SIG-M5 (cell line): ENCODE measurements around the gene ADGRL3.
"Not testable (repeated sequence)": the region's sequence is repeated elsewhere in the genome, so short reads cannot be mapped to it uniquely, and the experiment has no call there.

Source experiments
- DNase-seq: peaks from one replicate; lab custom pipeline; 2025; lab: John Stamatoyannopoulos, UW

ADGRL3 gene

DNA sequence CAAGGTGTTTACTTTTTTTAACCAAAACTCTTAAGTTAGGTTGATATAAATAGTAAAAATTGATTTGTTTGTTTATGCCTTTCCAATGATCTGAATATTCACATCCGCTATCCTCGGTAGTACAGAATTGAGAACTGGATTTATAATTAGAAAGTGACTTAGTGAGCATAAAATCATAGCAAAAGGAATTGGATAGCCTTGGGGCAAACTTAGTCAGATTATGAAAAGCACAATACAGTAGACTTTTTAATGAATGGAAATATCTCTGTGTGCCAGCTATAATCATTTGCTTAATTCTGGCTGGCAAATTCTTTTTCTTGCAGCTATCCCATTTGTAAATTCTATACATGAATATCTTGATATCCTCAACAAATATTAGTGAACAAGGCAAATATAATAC, 713.5 kb downstream of the ADGRL3 start:
- DNase-seq = no peak

DNA sequence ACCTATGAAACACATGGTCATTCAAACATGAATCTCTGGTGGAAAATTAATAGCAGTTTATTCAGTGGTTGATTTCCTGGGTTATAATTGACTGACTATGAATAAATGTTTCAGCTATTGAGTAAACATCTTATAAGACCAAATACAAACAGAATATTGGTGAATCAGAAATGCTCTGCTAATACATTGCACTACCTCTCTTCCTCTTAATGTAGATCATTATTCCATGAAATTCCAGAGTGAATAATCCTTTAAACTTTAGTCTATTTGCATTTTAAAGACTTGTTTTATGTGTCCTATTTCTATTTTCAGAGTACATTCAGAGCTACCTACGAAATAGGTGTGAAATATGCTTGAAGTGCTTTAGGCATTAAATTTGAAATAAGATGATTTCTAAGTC, 715.4 kb downstream of the ADGRL3 start:
- DNase-seq = no peak

DNA sequence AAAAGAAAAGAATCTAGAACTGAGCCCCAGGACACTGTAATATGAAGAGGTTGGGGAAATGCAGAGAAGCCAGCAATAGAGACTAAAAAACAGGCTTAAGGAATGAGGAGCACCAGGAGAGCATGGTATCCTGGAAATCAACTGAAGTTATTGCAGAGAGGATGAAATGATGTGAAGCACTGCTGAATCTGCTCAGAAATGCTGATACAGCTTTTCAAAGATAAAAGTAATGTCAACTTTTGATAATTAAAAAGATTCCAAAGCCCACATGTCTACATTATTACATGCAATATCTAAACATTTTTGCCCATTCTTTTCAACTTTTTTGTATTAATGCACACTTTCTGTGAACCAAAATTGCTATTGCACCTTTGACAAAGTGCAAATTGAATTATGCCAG, 718.4 kb downstream of the ADGRL3 start:
- no peak for DNase-seq

DNA sequence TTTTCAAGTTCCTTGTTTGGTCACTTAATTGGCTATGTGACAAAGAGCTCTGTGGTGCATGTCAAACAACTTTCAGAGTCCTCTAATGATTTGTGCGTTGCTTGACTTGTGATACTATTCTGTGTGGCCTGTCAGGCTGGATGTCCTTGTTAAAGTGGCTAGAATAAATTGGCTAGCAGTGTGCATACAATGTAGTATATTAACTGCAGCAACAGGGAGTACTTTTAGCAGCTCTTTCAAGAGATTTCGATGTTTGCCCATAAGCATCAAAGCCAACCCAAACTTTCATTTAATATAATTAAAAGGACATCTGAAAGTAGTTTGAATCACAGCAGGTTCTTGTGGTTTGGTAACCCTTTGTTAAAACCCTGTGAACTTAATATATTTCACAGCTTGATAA, 718.9 kb downstream of the ADGRL3 start:
- DNase-seq = no peak

DNA sequence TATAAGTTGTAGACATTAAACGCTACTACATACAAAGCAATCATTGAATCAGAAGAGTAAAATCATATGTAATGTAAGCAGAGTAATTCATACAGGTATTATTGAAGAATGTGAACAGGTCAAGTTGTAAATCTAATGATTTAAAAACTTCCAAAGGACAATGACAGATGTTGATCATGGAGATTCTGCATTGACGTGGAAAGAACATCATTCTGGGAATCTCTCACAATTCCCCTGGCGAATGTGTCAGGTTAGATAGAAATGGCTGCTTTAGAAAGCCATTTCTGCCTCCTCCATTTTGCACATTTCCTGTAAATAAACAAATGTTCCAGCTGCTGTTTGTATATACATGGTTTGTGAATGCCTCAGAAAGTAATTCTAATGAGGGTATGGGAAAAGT, 719.4 kb downstream of the ADGRL3 start:
- DNase-seq = no peak

DNA sequence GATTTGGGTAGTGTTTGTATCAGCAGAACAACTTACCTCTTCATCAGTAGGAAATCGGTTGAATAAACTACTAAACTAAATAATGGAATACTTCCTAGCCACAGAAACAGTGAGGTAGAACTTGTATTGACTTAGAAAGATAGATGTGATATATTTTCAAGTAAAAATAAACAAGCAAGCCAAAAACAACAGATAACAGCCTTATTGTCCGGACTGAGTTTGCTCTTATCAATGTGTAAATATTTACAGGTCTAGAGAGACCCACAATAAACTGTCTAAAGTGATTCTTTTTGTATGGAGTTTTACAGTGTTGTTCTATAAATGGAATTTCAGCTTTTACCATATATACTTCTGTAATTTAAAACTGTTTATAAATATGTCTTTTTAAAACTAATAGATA, 721.8 kb downstream of the ADGRL3 start:
- DNase-seq = no peak

DNA sequence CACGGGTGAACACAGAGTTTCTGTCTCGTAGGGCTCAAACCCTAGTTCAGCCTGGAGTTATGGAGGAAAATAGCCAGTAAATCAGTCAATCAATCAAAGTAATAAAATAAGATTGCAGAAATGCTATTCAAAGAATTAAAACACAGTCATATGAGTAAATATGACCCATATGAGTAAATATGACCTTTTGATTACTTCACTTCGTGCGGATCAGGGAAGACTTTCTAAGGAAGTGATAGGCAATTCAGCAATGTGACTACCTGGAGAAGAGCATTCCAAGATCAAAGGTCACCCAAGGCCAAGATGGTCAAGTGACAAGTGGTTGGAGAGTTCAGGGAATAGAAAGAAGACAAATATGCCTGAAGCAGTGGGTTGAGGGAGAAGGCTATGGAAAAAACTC, 722.6 kb downstream of the ADGRL3 start:
- DNase-seq = no peak

DNA sequence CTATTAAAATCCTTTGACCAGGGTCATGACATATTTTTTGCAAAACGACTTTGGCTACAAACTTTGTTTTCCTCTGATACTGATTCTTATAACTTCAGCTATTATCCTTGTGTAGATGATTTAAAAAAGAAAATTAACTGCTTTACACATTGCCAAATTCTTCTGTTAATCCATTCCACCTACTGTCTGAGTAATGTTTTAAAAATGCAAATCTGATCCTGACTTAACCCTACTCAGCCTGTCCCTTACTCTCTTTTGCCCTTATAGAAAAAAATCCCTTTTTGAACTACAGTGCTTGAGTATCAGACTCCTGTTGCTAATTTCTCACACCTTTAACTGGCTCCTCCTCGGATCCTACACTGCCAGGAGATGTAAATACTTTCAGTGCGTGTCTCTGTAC, 723.1 kb downstream of the ADGRL3 start:
- no peak for DNase-seq

DNA sequence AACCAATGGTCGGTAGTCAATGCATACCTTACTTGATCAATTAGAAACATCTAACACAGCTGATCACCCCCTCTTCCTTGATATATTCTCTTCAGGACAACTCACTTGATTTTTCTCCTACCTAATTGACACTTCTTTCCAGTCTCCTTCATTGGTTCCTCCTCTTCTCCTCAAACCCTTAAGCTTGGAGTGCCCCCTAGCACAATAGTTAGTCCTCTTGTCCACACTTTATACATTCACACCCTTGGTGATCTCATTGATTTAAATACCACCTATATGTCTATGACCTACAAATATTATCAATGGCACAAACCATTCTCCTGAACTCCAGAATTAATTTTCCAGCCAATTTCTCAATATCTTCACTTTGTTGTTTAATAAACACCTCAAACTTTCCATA, 724.0 kb downstream of the ADGRL3 start:
- no peak for DNase-seq

DNA sequence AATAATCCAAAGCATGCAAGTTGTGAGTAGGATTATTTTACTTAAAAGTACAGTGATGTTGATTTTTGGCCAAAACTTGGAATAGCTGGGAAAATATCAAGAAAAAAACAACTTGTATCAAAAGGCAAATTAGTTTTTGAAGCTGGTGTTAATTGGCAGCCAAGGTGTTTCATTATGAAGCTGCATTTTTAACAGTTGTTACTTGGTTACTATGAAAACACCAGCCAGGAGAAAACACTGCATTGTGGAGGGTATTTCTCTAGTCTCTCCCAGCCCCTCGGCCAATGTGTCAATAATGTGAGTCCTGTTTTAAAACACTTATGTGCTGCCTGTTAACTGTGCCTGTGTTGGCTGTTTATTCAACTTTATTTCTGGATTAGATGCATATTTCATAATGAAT, 733.4 kb downstream of the ADGRL3 start:
- no peak for DNase-seq

DNA sequence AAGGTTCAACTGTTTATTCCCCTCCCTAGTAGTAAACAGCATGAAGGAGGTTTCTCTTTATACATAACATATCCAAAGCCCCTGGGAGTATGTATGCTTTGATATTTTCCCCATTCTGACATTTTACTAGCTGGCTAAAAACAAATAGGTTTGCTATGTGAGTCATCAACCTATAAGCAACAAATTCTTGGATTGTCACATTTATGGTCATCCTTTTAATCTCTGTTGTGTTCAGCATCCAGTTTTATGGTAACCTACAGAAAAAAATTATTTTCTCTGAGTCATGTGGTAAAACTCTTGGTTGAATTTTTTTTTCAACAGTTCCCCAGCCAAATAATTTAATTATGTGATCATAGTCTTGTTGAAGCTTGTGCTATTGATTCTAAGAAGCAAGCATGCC, 734.1 kb downstream of the ADGRL3 start:
- no peak for DNase-seq

DNA sequence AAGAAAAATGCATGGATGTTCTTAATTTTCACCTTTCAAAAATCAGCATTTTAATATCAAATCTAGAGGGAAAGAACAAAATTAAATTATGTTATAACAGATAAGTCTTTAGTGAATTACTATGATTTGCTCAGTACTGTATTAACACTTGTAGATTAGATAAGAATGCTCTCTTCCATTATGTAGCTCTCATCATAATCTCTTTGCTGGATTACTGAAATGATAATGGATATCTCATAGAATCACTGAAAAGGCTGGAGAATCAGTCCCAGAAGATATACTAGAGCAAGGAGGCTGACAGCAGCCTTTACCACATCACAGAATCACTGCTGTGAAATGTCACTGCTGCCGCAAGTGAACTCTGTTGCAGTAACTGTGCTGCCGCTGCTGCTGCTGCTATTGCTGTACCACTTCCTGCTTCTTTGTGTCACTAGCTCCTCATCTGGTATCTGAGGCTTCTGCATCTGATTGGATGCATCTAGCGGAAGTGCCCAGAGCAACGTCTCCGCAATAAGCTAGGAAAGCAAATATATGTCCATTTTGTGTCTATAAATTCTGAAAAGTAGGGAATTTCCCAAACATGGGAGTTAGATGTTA, 738.2 kb downstream of the ADGRL3 start:
- no peak for DNase-seq

DNA sequence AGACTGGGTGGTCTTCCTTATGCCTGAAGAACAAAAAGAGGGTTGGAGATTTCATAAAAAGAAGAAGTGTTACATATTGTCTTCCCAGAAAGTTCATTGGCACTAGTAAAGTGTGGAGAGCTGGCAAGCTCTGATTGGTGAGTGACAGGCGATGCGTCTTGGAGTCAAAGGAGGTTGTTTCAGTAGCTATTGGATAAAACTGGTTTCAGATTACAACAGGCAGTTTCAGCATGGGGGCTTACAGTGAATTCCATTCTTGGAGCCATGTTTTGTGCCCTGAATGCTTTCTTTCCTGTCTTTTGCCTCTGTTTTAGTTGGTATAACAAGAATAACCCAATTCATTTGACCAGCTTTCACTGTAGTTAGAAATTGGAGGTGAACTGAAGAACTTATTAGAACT, 750.5 kb downstream of the ADGRL3 start:
- no peak for DNase-seq

DNA sequence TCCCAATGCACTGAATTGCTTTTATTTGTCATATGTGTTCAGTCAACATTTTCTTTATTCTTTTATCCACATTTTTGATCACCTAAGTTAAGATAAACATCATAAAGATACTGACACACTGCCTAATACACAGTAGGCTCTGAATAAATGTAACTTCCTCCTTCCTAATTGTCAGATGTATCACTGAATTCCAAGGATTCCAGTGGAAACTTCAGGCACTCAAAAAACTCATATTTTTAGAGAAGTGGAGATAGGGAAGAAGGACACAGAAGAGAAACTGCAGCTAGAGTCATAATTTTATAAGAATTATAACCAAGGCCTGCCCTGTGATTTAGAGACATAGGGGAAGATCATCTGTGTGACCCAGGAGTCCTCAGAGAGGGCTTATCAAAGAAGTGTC, 753.3 kb downstream of the ADGRL3 start:
- no peak for DNase-seq

DNA sequence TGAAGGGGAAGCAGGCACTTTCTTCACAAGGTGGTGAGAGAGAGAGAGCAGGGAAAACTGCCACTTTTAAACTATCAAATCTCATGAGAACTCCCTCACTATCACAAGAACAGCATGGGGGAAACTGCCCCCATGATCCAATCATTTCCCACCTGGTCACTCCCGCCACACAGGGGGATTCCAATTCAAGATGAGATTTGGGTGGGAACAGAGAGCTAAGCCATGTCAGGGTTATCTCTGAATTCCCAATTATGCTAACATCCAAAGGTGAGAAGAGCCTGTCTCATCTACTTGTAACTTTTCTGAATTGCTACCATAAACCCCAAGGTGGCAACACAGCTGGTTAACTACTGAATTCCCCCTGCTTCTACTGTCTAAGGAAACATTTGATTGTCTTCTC, 758.5 kb downstream of the ADGRL3 start:
- DNase-seq = no peak

DNA sequence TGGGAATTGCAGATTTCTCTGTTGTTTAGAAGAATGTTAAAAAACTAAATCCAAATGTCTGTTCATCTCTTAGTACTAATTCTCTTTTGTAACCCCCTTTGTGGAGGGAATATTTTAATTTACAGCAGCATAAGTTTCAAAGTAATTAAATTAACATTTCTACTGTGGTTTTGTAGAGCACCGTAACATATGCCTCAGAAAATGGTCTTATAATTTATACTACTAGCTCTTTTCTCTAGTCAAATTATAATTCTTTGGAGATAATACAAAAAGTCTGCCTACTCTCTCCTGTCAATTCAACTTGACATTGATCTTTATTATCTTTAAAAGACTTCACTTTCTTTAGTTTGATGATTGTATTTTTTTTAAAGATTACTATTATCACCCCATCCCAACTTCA, 759.0 kb downstream of the ADGRL3 start:
- DNase-seq = no peak

DNA sequence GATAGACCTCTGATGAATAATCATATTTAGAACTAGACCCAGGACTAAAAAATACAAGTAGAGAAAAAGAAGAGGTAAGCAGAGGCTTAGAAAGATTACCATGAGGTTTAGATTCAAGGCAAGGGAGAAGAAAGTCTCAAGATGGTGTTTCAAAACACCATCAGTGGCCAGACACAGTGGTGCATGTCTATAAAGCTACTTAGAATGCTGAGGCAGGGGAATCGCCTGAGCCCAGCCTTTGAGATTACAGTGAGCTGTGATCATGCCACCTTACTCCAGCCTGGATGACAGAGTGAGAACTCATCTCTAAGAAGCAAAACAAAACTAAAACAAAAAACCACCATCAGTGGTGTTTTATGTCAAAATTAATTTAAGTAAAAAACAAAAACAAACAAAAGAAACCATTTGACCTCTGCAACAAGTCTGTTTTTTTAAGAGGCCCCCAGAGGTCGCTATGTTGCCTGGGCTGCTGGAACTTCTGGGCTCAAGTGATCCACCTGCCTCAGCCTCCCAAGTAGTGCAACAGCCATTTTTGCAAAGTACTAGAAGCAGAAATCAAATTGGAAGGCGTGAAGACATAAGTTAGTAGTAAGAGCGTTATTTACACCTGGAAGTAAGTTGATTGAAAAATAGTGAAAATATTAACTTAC, 784.3 kb downstream of the ADGRL3 start:
- DNase-seq = no peak

DNA sequence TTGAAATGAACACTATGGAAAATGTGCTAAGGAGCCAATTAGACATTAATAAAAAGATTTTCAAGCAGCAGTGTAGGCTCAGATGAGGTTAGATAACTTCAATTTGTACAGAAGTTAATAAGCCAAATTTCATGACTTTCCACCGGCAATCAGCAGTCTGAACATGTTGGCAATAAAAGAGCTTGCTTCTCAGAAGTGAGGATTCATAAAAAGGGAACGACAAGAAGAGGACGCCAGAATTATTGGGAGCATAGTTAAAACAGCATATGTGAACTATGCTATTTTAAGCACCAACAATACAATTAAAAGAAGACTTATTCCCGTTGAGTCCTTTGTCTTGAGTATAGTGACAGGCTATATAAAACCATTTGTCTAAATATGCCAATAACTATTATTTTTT, 785.3 kb downstream of the ADGRL3 start:
- no peak for DNase-seq

DNA sequence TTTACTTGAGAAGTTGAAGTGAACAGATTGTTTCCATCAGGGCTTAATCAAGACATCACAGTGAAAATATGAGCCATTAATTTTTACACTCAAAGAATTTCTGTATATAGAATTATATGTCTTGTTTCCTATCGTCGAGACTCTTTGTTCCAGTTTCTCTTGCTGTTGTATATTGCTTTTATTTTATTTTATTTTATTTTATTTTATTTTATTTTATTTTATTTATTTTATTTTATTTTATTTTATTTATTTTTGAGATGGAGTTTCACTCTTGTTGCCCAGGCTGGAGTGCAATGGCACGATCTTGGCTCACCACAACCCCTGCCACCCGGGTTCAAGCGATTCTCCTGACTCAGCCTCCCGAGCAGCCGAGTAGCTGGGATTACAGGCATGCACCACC, 786.8 kb downstream of the ADGRL3 start:
- DNase-seq = not testable (repeated sequence)

DNA sequence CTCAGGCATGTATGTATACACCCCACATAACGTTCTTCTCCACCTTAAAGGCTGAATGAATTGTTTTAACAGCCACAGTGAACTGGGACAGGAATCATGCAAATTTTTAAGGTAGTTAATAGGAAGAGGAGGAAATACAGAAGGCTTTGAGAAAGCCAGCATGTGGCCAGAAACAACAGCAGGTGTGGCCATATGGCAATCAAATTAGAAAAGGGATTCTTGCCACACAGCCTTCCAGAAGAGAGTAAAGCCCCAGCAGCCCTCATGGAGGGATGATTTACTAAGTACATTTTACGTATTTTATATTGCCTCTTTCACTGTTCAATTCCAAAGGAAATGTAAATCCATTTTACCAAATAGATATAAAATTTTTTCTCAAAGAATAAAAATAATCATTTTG, 792.2 kb downstream of the ADGRL3 start:
- DNase-seq = no peak

DNA sequence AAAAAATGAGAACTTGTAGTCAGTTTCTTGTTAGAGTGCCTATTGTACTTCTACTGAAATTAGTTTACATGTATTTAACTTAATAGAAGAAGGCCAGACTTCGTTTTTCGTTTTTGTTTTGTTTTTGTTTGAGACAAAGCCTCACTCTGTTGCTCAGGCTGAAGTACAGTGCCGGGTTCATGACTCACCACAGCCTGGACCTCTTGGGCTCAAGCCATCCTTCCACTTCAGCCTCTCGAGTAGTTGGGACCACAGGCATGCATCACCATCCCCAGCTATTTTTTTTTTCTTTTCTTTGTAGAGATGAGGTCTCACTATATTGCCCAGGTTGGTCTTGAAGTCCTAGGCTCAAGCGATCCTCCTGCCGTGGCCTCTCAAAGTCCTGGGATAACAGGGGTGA, 793.9 kb downstream of the ADGRL3 start:
- no peak for DNase-seq

DNA sequence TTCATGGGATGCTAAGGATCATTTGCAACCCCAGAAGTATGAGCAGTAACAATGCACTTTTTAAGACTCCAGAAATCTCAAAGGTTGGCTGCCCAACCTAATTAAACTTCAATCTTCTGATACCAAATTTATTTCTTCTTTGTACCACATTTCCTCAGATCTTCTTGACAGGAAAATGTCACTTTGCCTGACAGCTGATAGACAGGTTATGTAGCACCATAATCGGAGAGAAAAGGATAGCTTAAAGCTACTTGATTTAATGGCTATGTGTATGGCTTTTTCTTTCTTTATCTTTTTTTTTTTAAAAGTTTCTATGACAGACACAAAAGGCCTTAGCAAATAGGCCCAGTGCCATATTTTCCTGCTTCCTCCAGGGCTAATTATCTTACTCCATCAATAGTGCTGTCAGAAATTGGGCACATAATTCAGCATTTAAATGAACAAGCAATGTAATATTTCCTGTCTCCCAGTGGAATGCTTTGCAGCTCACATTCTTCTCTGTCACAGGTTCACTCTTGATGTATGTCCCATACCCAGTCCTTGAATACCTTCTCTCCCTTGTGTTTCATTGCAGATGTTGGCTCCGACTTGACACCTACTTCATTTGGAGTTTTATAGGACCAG, 795.7 kb downstream of the ADGRL3 start:
- no peak for DNase-seq

DNA sequence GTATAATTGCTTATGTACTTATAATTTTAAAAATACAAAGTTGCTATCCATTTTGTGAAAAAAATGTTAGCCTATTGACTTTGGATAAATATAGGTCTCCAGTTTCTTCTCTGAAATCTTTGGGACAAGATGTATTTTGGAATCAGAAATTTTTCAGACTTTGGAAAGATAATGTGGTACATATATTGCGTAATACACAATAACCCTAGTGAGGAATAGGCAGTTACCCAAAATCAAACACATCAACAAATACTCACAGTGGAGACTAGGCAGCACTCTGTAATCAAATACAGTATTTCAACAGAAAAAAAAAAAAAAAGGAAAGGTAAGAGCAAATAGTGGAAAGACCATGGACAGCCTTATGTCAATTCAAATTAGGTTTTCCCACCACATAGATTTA, 796.8 kb downstream of the ADGRL3 start:
- DNase-seq = no peak

DNA sequence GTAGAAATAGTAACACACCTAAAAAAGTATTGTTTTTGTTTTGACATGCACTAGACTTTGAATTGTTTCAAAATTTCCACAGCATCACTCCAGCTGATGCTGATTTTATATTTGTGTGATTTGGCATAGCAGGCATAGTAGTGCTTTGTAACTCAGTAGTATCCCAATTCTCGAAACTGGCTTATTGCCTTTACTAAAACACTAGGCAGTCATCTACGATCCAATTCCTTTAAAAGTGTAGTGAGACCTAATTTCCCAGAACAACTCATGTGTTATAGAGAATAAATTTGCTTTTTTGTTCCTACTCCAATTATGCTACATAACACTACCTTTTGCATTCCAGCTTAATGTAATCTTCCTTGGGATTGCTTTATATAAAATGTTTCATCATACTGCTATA, 797.7 kb downstream of the ADGRL3 start:
- DNase-seq = no peak
